ENCODE data around the gene GALNT9.
"Not testable (repeated sequence)": the region's sequence is repeated elsewhere in the genome, so short reads cannot be mapped to it uniquely, and the experiment has no call there.

DNA sequence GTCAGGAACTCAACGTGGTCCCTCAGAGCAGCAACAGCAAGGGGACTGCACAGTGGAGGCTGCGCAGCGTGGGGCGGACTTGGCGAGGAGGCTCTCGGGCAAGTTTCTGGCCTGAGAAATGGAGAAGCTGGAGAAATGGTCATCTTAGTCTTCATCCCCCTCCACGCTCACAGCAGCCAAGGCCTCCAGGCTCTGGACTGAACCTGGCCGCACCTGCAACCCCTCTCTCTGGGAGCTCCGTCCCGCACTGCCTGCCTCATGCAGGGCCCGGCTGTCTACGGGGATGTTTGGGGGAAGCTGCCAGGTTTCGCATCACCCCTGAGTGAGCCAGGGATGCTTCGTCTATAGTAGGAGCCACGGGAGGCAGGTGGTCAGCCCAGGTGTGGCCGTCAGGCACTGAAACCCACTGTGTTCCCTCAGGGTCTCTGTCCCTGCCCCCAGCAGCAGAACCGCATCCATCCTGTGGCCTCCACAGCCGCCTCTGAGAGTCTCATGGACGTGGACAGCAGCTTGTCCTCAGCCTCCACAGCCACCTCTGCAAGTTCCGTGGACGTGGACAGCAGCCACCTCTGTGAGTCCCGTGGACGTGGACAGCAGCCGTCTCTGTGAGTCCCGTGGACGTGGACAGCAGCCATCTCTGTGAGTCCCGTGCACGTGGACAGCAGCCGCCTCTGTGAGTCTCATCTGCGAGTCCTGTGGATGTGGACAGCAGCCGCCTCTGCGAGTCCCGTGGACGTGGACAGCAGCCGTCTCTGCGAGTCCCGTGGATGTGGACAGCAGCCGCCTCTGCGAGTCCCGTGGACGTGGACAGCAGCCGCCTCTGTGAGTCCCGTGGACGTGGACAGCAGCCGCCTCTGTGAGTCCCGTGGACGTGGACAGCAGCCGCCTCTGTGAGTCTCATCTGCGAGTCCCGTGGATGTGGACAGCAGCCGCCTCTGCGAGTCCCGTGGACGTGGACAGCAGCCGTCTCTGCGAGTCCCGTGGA lies 29.1 kb upstream of the GALNT9 start:
- TF ChIP-seq EP300 (IDR thresholded peaks at IDR 0.05); POLR2A (IDR thresholded peaks at IDR 0.05; ENCODE audit: low read depth); POLR2AphosphoS5 (IDR thresholded peaks at IDR 0.05): not testable (repeated sequence)
- TF ChIP-seq, protein P1, sequence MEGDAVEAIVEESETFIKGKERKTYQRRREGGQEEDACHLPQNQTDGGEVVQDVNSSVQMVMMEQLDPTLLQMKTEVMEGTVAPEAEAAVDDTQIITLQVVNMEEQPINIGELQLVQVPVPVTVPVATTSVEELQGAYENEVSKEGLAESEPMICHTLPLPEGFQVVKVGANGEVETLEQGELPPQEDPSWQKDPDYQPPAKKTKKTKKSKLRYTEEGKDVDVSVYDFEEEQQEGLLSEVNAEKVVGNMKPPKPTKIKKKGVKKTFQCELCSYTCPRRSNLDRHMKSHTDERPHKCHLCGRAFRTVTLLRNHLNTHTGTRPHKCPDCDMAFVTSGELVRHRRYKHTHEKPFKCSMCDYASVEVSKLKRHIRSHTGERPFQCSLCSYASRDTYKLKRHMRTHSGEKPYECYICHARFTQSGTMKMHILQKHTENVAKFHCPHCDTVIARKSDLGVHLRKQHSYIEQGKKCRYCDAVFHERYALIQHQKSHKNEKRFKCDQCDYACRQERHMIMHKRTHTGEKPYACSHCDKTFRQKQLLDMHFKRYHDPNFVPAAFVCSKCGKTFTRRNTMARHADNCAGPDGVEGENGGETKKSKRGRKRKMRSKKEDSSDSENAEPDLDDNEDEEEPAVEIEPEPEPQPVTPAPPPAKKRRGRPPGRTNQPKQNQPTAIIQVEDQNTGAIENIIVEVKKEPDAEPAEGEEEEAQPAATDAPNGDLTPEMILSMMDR (IDR thresholded peaks at IDR 0.05) = not testable (repeated sequence)
